DMS153 treated with DMSO at 0.1 percent for 48 hours (cell line): Measurements from ENCODE around the gene TDRD9.

Experiments
- DNase-seq: peaks from one replicate; lab custom pipeline; 2025; ENCODE audit not compliant: unreplicated experiment; lab: John Stamatoyannopoulos, UW

TDRD9 gene

DNA sequence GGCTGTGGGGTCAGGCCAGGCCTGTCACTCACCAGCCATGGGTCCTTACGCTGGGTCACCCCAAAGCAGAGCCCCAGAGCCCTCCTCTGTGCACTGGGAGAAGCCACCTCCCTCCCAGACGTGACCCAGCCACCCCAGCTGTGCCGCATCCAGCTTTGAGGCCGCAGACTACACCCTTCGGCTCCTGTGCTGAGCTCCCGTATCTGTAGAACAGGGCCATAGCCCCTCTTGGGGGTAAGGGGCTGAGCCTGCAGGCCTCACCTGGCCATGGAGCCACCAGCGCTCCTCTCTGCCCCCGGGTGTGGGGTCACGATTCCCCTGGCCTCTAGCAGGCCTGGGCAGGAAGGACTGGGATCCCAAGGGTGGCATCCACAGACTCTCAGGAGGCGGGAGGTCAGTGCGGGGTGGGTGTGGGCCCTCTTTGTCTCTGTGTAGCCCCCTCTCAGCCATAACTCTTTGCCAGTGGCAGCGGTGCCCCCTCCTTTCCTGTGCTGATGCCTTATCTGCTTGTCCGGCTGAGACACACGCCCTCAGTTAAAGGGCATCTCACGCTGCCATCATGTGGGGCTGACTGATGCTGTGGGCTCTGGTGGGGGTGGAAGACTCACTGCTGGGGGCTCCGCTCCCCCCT, 173.5 kb downstream of the TDRD9 start:
- no peak for DNase-seq
